Measurements from ENCODE around the gene LMAN1L. TPM values are rescaled to one million over a fixed set of nuclear protein-coding genes. Genes with fewer than 3 reads are reported as not detected.

Gene LMAN1L
- not detected in 2 replicates for total RNA-seq

DNA sequence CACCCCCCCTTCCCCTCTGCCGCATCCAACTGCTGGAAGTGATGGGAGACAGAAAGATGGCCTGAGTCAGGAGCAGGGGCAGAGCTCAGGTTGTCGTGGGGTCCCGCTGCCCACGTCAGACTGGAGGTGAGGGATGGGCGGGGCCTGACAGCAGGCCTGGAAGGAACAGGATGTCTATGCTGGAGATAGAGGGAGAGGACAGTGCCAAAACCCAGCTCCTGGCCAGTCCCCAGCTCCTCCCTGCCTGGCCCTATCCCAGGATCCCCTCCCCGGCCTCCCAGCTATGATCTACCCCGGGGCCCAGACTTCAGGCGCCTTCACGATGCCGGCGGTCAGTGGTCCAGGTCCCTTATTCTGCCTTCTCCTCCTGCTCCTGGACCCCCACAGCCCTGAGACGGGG lies at the start of gene LMAN1L:
TSS of gene LMAN1L (plus strand) at position 303 of the 400 bp plus-strand sequence. CDS start at position 323, 20 bp downstream.

GRCh38 chr15:74781431-74782258 lies 31.0 kb upstream of the LMAN1L start, which contains the start of gene CSK:
Gene CSK (plus strand): TSS chr15:74782080. CDS start chr15:74798298, 16,218 bp downstream.

DNA sequence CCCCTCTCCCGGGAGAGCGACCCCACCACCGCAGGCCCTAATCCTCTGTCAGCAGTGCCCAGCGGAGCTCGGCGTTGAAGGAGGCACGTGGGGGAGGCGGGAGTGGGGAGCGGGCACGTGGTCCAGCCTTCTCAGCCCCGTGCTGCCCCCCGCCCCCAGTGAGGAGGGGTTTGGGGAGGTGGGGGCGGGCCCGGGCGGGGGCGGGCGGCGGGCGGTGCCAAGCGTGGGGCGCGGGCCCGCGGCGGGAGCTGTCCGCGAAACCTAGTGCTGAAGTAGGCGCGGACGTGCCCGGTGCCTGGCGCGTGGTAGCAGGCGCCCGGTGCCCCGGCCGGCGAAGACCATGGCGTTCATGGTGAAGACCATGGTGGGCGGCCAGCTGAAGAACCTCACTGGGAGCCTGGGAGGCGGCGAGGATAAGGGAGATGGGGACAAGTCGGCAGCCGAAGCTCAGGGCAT lies 13.8 kb downstream of the LMAN1L start, which contains the start of gene CPLX3:
TSS of gene CPLX3 (plus strand) at position 264 of the 456 bp plus-strand sequence. CDS start at position 341, 77 bp downstream.

GRCh38 chr15:74842581-74843444 lies 30.2 kb downstream of the LMAN1L start, which contains the start of gene ULK3:
Gene ULK3 (minus strand): TSS chr15:74843156. CDS start chr15:74843105, 51 bp downstream.

GRCh38 chr15:74873036-74873755 lies 60.6 kb downstream of the LMAN1L start, which contains the start of gene SCAMP2:
Gene SCAMP2 (minus strand): TSS chr15:74873365. CDS start chr15:74873255, 110 bp downstream.

Other genes starting within 250 kb of the LMAN1L start
- gene CLK3, start 197.0 kb upstream of the LMAN1L start, total RNA-seq, result 51.1 and 110 TPM in 2 replicates
- 10.7 and 16.3 TPM in 2 replicates for gene EDC3, start 116.8 kb upstream of the LMAN1L start, total RNA-seq
- gene CYP1A1, start 87.3 kb upstream of the LMAN1L start, total RNA-seq, result 0.13 and 0.48 TPM in 2 replicates
- gene CYP1A2, start 64.0 kb upstream of the LMAN1L start, total RNA-seq, result not detected in 2 replicates
- 25.9 and 28.7 TPM in 2 replicates for gene CSK, start 30.8 kb upstream of the LMAN1L start, total RNA-seq
- gene CPLX3, start 13.8 kb downstream of the LMAN1L start, total RNA-seq, result 0.48 TPM in 1 of 2 replicates, not detected in the other
- 17.6 and 21.5 TPM in 2 replicates for gene ULK3, start 30.3 kb downstream of the LMAN1L start, total RNA-seq
- 61.6 and 63.5 TPM in 2 replicates for gene SCAMP2, start 60.5 kb downstream of the LMAN1L start, total RNA-seq
- 101 and 121 TPM in 2 replicates for gene MPI, start 77.2 kb downstream of the LMAN1L start, total RNA-seq
- gene FAM219B, start 94.0 kb downstream of the LMAN1L start, total RNA-seq, result 23.4 and 45.2 TPM in 2 replicates
- gene COX5A, start 125.2 kb downstream of the LMAN1L start, total RNA-seq, result 135 and 146 TPM in 2 replicates
- gene RPP25, start 143.9 kb downstream of the LMAN1L start, total RNA-seq, result 18.0 and 18.5 TPM in 2 replicates
- gene SCAMP5, start 182.7 kb downstream of the LMAN1L start, total RNA-seq, result 1.4 and 5.0 TPM in 2 replicates
- 10.1 and 16.8 TPM in 2 replicates for gene PPCDC, start 210.8 kb downstream of the LMAN1L start, total RNA-seq